Lung (tissue), 12 donors: ENCODE results near the gene LIMS2. TPM values are rescaled to one million over a fixed set of nuclear protein-coding genes. Genes with fewer than 3 reads are reported as not detected.

Experiments
- ATAC-seq: fragments of 200-7000 bp; cut with Tn5 transposase; one replicate; pipeline ENCODE4 v1.9.1; 2020; ENCODE audit warnings: moderate number of reproducible peaks; ENCODE audit not compliant: insufficient read depth, low FRiP score
- DNase-seq, 3 donors: peaks; one replicate each; pipeline ENCODE4 v3.0.0-alpha.2; 2013 to 2017
- H3K27ac ChIP-seq, 2 donors: one replicate each; pipeline ENCODE4 v1.5.1; 2013; ENCODE audit warnings: mild to moderate bottlenecking in 2 of 2, moderate library complexity in 2 of 2, control low read depth in 1 of 2, inconsistent platforms in 1 of 2, low read depth in 1 of 2, low read length in 1 of 2
- H3K27me3 ChIP-seq, 3 donors: one replicate each; pipeline ENCODE4 v1.5.1; 2013; ENCODE audit warnings: low read length in 2 of 3; ENCODE audit not compliant: control insufficient read depth in 3 of 3, insufficient read depth in 3 of 3
- H3K36me3 ChIP-seq, 4 donors: one replicate each; pipeline ENCODE4 v1.5.1; 2013; ENCODE audit warnings: low read length in 4 of 4, mild to moderate bottlenecking in 1 of 4, moderate library complexity in 1 of 4; ENCODE audit not compliant: control insufficient read depth in 4 of 4, insufficient read depth in 4 of 4
- H3K4me1 ChIP-seq, 5 donors: one replicate each; pipeline ENCODE4 v1.5.1; 2013; ENCODE audit warnings: low read length in 5 of 5, mild to moderate bottlenecking in 2 of 5, moderate library complexity in 1 of 5; ENCODE audit not compliant: control insufficient read depth in 5 of 5, insufficient read depth in 5 of 5
- H3K4me3 ChIP-seq: one replicate; pipeline ENCODE4 v1.5.1; 2013; ENCODE audit warnings: mild to moderate bottlenecking, control low read depth, moderate library complexity
- H3K9ac ChIP-seq, 2 donors: one replicate each; pipeline ENCODE4 v1.5.1; 2013; ENCODE audit warnings: low read length in 2 of 2, control low read depth in 1 of 2; ENCODE audit not compliant: insufficient read depth in 1 of 2
- H3K9me3 ChIP-seq, 4 donors: one replicate each; pipeline ENCODE4 v1.5.1; 2013; ENCODE audit warnings: low read length in 3 of 4, mild to moderate bottlenecking in 1 of 4, moderate library complexity in 1 of 4; ENCODE audit not compliant: control insufficient read depth in 4 of 4, insufficient read depth in 3 of 4
- WGBS, 2 donors: extraction: QIAGEN DNeasy Blood & Tissue Kit; methylation state at CpG; one replicate each; pipeline ENCODE4 v1.1.7; 2013; 5-methylcytosine and 5-hydroxymethylcytosine counted together
- polyA plus RNA-seq, 2 donors: library from polyadenylated mRNA; stranded (reverse); fragments of 200-250 nt; gene quantifications; one replicate each; pipeline ENCODE4 v1.2.1, GENCODE V29; 2013
- total RNA-seq, 2 donors: library from RNA; depleted of rRNA in 1 of 2; stranded (reverse); fragments of >200 nt in 1 of 2; gene quantifications; one replicate each; pipeline ENCODE4 v1.2.1, GENCODE V29; 2014 to 2021
- TF ChIP-seq, protein P1 (sequence below): IDR thresholded peaks from 2 replicates; pipeline ENCODE4 v1.5.1; 2012; ENCODE audit warnings: mild to moderate bottlenecking; ENCODE audit errors: control extremely low read depth, extremely low read depth
- donor health status: control.
- donor health status: control.
- donor health status: Bipolar disorder and iron deficiency.
- donor health status: healthy.
- donor health status: DM: yes; HTN: yes; CAD: no.

Gene LIMS2
- total and polyA plus RNA-seq, 4 donors: 22.2 to 138 (median 80.4) TPM

DNA sequence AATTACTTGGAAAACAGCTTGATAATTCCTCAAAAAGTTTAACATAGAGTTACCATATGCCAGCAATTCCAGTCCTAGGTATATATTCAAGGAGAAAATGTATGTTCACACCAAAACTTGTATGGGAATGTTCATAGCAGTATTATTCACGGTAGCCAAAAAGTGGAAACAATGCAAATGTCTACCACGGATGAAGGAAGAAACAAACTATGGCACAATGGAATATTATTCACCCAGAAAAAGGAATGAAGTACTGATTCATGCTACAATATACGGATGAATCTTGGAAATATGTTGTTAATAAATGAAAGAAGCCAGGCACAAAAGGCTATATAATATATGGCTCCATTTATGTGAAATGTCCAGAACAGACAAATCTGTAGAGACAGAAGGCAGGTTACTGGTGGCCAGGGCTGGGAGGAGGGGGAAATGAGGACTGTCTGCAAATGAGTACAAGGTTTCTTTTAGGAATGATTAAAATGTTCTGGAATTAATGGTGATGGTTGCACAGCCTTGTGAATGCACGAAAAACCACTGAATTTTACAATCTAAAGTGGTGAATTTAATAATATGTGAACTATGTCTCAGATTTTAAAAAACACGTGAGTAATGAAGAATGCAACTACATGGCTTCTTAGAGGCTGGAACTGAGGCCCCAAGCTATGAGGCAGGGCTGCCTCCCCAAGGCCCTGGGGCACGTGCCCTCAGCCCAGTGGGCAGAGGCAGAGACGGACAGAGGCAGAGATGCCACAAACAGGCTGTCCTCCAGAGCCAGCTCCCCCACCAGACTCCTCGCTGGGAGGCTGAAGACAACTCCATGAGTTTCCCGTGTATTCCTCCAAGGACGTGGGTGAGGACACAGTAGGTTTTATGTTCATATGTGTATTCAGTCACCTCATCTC is 5.0 kb downstream of the LIMS2 start:
- peak overlapping the region in 1 of 2 donors; percentile 11 for H3K27ac ChIP-seq
- no peak overlapping the region for H3K9ac ChIP-seq
- H3K4me1 ChIP-seq: peaks cover 0 to 13% (median 7%) of the 10 kb centered on the region in 5 donors
- peaks cover 0 to 21% (median 6%) of the 10 kb centered on the region in 3 donors for H3K27me3 ChIP-seq
- DNase-seq: peak in 1 of 3 donors; percentile 1
- ATAC-seq: no peak
- H3K36me3 ChIP-seq: no peaks in the 10 kb centered on the region
- TF ChIP-seq, protein P1, sequence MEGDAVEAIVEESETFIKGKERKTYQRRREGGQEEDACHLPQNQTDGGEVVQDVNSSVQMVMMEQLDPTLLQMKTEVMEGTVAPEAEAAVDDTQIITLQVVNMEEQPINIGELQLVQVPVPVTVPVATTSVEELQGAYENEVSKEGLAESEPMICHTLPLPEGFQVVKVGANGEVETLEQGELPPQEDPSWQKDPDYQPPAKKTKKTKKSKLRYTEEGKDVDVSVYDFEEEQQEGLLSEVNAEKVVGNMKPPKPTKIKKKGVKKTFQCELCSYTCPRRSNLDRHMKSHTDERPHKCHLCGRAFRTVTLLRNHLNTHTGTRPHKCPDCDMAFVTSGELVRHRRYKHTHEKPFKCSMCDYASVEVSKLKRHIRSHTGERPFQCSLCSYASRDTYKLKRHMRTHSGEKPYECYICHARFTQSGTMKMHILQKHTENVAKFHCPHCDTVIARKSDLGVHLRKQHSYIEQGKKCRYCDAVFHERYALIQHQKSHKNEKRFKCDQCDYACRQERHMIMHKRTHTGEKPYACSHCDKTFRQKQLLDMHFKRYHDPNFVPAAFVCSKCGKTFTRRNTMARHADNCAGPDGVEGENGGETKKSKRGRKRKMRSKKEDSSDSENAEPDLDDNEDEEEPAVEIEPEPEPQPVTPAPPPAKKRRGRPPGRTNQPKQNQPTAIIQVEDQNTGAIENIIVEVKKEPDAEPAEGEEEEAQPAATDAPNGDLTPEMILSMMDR: no peak
- H3K4me3 ChIP-seq: no peak overlapping the region
- 82 to 88% methylated on average over 10 of the region's 10 CpGs for WGBS, 2 donors
- H3K9me3 ChIP-seq: no peaks in the 10 kb centered on the region

DNA sequence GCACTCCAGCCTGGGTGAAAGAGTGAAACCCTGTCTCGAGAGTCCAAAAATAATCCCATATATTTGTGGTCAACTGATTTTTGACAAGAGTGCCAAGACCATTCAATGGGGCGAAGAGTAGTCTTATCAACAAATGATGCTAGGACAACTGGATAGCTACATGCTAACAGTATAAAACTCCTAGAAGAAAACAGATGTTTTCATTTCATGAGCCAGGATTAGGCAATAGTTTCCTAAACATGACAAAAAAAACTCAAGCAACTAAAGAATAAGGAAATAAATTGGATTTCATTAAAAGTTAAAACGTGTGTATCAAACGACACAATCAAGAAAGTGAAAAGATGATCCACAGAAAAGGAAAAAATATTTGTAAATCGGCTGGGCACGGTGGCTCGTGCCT is 6.3 kb downstream of the LIMS2 start:
- 78 to 83% methylated on average over 7 of the region's 7 CpGs for WGBS, 2 donors
- TF ChIP-seq, protein P1: no peak

DNA sequence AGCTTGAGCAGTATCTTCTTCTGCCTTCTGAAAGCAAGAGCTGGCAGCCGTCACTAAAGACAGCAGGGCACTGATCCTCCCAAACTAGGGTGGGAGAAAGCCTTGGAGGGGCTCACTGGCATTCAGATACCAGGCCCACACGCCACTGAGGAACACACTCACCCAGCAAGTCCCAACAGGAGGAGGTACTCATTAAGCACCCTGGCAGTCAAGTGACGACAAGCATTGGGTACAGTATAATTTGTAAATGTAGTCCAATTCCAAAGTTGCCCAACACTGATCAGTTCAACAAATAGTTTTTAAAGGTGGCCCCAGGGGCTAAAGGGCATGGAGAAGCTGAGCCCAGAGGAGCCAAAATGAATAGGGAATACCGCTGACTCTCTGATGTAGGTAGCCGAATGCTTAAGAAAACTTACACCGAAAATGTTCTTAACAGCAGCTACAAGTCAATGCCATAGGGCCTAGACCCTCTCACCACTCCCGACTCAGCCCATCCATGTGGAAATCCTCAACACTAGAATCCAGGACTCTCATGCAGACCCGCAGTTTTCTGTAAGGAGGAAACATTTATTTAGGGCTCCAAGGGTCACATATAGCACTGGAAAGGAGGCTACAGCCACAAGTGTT is 9.9 kb downstream of the LIMS2 start:
- no peaks in the 10 kb centered on the region for H3K36me3 ChIP-seq
- peaks cover 0 to 34% (median 20%) of the 10 kb centered on the region in 3 donors for H3K27me3 ChIP-seq
- H3K27ac ChIP-seq: peak overlapping the region; percentile 87 to 89
- WGBS, 2 donors: 84 to 90% methylated on average over 8 of the region's 8 CpGs
- TF ChIP-seq, protein P1: no peak
- H3K9ac ChIP-seq: no peak overlapping the region
- no peak for DNase-seq
- no peak overlapping the region for H3K4me3 ChIP-seq
- H3K9me3 ChIP-seq: peaks cover 0 to 2% (median 0%) of the 10 kb centered on the region in 4 donors
- no peak for ATAC-seq
- H3K4me1 ChIP-seq: peaks cover 0 to 26% (median 0%) of the 10 kb centered on the region in 5 donors

More for the DNA sequence above, 6.3 kb downstream of the LIMS2 start:
- no peak overlapping the region for H3K9ac ChIP-seq
- H3K9me3 ChIP-seq: no peaks in the 10 kb centered on the region
- DNase-seq (peak in 1 of 3 donors; percentile 69), ATAC-seq (no peak)
- no peak overlapping the region for H3K27ac ChIP-seq
- H3K36me3 ChIP-seq: no peaks in the 10 kb centered on the region
- no peak overlapping the region for H3K4me3 ChIP-seq
- peaks cover 0 to 24% (median 14%) of the 10 kb centered on the region in 3 donors for H3K27me3 ChIP-seq
- peaks cover 0 to 14% (median under 1%) of the 10 kb centered on the region in 5 donors for H3K4me1 ChIP-seq
